ENCODE data around the gene OSBPL8.

The OSBPL8 gene

DNA sequence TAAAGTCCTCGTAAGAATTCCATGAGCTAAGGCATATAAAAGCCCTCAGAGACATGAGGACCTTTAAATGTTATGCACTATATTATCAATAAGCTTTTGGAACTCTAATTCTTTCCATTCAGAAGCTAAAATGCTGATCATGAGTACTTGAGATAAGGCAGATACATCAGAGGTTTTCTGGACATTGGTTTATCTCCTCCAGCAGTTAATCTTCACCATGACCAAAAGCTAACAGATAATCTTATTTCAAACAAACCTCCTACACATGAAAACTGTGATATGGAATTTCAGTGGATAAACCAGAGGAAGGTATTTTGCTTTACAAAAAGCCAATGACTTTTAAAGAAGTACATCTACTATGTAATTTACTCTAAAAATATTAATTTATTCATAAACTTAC is 113.5 kb downstream of the OSBPL8 start (continued):
- TF ChIP-seq, protein P1, sequence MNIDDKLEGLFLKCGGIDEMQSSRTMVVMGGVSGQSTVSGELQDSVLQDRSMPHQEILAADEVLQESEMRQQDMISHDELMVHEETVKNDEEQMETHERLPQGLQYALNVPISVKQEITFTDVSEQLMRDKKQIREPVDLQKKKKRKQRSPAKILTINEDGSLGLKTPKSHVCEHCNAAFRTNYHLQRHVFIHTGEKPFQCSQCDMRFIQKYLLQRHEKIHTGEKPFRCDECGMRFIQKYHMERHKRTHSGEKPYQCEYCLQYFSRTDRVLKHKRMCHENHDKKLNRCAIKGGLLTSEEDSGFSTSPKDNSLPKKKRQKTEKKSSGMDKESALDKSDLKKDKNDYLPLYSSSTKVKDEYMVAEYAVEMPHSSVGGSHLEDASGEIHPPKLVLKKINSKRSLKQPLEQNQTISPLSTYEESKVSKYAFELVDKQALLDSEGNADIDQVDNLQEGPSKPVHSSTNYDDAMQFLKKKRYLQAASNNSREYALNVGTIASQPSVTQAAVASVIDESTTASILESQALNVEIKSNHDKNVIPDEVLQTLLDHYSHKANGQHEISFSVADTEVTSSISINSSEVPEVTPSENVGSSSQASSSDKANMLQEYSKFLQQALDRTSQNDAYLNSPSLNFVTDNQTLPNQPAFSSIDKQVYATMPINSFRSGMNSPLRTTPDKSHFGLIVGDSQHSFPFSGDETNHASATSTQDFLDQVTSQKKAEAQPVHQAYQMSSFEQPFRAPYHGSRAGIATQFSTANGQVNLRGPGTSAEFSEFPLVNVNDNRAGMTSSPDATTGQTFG (tag by site-specific recombination; IDR thresholded peaks at IDR 0.05; ENCODE audit: borderline replicate concordance) = no peak
- no peak for TF ChIP-seq ZNF292 (tag by site-specific recombination; IDR thresholded peaks at IDR 0.05; ENCODE audit: borderline replicate concordance, low read depth)
- no peak for TF ChIP-seq ZNF510 (tag by site-specific recombination; IDR thresholded peaks at IDR 0.05; ENCODE audit: insufficient replicate concordance)
- TF ChIP-seq, protein P2, sequence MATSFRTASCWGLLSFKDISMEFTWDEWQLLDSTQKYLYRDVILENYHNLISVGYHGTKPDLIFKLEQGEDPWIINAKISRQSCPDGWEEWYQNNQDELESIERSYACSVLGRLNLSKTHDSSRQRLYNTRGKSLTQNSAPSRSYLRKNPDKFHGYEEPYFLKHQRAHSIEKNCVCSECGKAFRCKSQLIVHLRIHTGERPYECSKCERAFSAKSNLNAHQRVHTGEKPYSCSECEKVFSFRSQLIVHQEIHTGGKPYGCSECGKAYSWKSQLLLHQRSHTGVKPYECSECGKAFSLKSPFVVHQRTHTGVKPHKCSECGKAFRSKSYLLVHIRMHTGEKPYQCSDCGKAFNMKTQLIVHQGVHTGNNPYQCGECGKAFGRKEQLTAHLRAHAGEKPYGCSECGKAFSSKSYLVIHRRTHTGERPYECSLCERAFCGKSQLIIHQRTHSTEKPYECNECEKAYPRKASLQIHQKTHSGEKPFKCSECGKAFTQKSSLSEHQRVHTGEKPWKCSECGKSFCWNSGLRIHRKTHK (tag by site-specific recombination; IDR thresholded peaks at IDR 0.05) = no peak
- TF ChIP-seq ZNF37A (tag by site-specific recombination; IDR thresholded peaks at IDR 0.05) = no peak
- TF ChIP-seq HOXA7 (CRISPR knock-in tag; IDR thresholded peaks at IDR 0.05; ENCODE audit: borderline replicate concordance) = no peak
- TF ChIP-seq, protein P3, sequence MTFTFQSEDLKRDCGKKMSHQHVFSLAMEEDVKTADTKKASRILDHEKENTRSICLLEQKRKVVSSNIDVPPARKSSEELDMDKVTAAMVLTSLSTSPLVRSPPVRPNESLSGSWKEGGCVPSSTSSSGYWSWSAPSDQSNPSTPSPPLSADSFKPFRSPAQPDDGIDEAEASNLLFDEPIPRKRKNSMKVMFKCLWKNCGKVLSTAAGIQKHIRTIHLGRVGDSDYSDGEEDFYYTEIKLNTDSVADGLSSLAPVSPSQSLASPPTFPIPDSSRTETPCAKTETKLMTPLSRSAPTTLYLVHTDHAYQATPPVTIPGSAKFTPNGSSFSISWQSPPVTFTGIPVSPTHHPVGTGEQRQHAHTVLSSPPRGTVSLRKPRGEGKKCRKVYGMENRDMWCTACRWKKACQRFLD (tag by site-specific recombination; IDR thresholded peaks at IDR 0.05) = no peak
- no peak for TF ChIP-seq GFI1B (tag by site-specific recombination; IDR thresholded peaks at IDR 0.05)
- TF ChIP-seq, protein P4, sequence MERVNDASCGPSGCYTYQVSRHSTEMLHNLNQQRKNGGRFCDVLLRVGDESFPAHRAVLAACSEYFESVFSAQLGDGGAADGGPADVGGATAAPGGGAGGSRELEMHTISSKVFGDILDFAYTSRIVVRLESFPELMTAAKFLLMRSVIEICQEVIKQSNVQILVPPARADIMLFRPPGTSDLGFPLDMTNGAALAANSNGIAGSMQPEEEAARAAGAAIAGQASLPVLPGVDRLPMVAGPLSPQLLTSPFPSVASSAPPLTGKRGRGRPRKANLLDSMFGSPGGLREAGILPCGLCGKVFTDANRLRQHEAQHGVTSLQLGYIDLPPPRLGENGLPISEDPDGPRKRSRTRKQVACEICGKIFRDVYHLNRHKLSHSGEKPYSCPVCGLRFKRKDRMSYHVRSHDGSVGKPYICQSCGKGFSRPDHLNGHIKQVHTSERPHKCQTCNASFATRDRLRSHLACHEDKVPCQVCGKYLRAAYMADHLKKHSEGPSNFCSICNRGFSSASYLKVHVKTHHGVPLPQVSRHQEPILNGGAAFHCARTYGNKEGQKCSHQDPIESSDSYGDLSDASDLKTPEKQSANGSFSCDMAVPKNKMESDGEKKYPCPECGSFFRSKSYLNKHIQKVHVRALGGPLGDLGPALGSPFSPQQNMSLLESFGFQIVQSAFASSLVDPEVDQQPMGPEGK (tag by site-specific recombination; IDR thresholded peaks at IDR 0.05) = no peak
- no peak for TF ChIP-seq YY1 (tag by site-specific recombination; IDR thresholded peaks at IDR 0.05)

DNA sequence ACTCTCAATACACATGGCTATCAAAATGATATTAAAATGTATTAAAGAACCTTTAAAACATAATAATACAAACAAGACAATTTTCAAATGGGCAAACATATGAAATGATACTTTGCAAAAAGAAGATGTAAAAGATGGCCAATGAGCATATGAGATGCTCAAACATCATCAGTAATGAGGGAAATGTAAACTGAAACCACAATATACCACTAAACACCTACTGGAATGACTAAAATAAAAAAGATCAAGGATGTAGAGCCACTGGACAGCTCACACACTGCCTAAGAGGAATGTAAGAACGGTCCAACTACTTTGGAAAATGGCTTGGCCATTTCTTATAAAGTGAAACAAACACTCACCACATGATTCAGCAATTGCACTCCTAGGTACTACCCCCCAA is 114.1 kb downstream of the OSBPL8 start:
- TF ChIP-seq ZNF571 (tag by site-specific recombination; IDR thresholded peaks at IDR 0.05) = no peak
- TF ChIP-seq ZNF202 (tag by site-specific recombination; IDR thresholded peaks at IDR 0.05; ENCODE audit: borderline replicate concordance) = no peak
- TF ChIP-seq, protein P5, sequence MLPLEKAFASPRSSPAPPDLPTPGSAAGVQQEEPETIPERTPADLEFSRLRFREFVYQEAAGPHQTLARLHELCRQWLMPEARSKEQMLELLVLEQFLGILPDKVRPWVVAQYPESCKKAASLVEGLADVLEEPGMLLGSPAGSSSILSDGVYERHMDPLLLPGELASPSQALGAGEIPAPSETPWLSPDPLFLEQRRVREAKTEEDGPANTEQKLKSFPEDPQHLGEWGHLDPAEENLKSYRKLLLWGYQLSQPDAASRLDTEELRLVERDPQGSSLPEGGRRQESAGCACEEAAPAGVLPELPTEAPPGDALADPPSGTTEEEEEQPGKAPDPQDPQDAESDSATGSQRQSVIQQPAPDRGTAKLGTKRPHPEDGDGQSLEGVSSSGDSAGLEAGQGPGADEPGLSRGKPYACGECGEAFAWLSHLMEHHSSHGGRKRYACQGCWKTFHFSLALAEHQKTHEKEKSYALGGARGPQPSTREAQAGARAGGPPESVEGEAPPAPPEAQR (tag by site-specific recombination; IDR thresholded peaks at IDR 0.05) = no peak
- no peak for TF ChIP-seq ZNF16 (tag by site-specific recombination; IDR thresholded peaks at IDR 0.05; ENCODE audit: low read depth)
- no peak for TF ChIP-seq ZNF670 (tag by site-specific recombination; IDR thresholded peaks at IDR 0.05; ENCODE audit: low read depth)
- no peak for TF ChIP-seq TCF7L2 (IDR thresholded peaks at IDR 0.05; ENCODE audit: borderline replicate concordance, low read depth, low read length)
- TF ChIP-seq ZNF776 (tag by site-specific recombination; IDR thresholded peaks at IDR 0.05; ENCODE audit: borderline replicate concordance) = no peak
- no peak for TF ChIP-seq HOXD13 (CRISPR knock-in tag; IDR thresholded peaks at IDR 0.05; ENCODE audit: borderline replicate concordance)
- no peak for TF ChIP-seq ZNF561 (tag by site-specific recombination; IDR thresholded peaks at IDR 0.05; ENCODE audit: borderline replicate concordance)
- TF ChIP-seq KLF8 (tag by site-specific recombination; IDR thresholded peaks at IDR 0.05) = no peak
- TF ChIP-seq YY1 (tag by site-specific recombination; IDR thresholded peaks at IDR 0.05) = no peak
- H3K4me3 ChIP-seq (ENCODE audit: low read depth, low read length) = no peak overlapping the region
- H3K27ac ChIP-seq (ENCODE audit: extremely low read depth, low read depth, low read length) = no peak overlapping the region
- ChIA-PET CTCF (interaction anchor here (0.6 to 1.7 kb wide), 2 partner anchors 11 to 126 kb away, joined by 3 to 5 read pairs; no protein-coding TSS in a partner anchor), POLR2A (no interaction called here)
- peaks cover 1 to 4% of the 10 kb centered on the region in 2 experiments; a peak in 1 of 3 replicates for H3K36me3 ChIP-seq (ENCODE audit: control insufficient read depth in 2 of 2, insufficient read depth in 1 of 2, low read length in 2 of 2)
- H3K4me1 ChIP-seq (ENCODE audit: control insufficient read depth, insufficient read depth, low read length) = no peaks in the 10 kb centered on the region; the same call in 1 of the 2 replicates
- H3K9me3 ChIP-seq (ENCODE audit: control insufficient read depth, insufficient read depth, low read depth, low read length) = no peaks in the 10 kb centered on the region

All from HEK293 (cell line).